GM10248 (cell line): ENCODE data around the gene CYP24A1.

Source experiments
- CTCF ChIA-PET: fragments of 300-600 bp; sonication (Branson Sonifier 250); formaldehyde crosslinking; extraction: SDS; loops from one replicate; lab custom pipeline; 2021; ENCODE audit warnings: antibody characterized with exemption; lab: Yijun Ruan, JAX
- POLR2A ChIA-PET: fragments of 350-650 bp; sonication (Branson Sonifier 250); formaldehyde crosslinking; extraction: SDS; loops from one replicate; lab custom pipeline; 2020; ENCODE audit warnings: antibody characterized with exemption; lab: Yijun Ruan, JAX
- DNase-seq: peaks from one replicate; pipeline ENCODE4 v3.0.0; 2012; ENCODE audit errors: extremely low spot score
- TF ChIP-seq, protein P1 (sequence below): IDR thresholded peaks from 2 replicates; pipeline ENCODE4 v1.5.1; 2012; ENCODE audit warnings: mild to moderate bottlenecking, low read depth; ENCODE audit errors: extremely low read depth, missing control alignments, control extremely low read depth

Gene CYP24A1

DNA sequence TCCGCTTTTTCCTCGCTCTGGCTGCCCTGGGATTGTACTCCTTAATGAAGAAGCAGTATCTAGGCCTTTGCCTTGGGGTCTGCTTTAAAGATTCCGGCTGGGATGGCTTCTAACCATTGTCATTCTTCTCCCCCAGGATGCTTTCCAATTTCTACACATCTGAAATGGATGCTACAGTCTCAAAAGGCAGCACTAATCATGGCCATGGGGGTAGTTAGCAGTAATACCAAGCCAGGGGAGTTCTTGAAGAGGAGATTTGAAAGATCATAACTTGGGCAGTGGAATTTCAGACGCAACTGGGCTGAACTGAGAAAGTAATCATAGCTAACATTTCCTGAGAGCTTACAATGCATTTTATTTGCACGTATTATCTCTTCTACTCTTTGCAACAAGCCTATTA lies 30.7 kb upstream of the CYP24A1 start:
- CTCF ChIA-PET, result interaction anchor here (0.7 to 12.0 kb wide), 6 partner anchors 5 to 123 kb away, joined by 3 to 136 read pairs (median 6); no protein-coding TSS in a partner anchor
- POLR2A ChIA-PET, result no interaction called here
- no peak for DNase-seq
- TF ChIP-seq, protein P1, sequence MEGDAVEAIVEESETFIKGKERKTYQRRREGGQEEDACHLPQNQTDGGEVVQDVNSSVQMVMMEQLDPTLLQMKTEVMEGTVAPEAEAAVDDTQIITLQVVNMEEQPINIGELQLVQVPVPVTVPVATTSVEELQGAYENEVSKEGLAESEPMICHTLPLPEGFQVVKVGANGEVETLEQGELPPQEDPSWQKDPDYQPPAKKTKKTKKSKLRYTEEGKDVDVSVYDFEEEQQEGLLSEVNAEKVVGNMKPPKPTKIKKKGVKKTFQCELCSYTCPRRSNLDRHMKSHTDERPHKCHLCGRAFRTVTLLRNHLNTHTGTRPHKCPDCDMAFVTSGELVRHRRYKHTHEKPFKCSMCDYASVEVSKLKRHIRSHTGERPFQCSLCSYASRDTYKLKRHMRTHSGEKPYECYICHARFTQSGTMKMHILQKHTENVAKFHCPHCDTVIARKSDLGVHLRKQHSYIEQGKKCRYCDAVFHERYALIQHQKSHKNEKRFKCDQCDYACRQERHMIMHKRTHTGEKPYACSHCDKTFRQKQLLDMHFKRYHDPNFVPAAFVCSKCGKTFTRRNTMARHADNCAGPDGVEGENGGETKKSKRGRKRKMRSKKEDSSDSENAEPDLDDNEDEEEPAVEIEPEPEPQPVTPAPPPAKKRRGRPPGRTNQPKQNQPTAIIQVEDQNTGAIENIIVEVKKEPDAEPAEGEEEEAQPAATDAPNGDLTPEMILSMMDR, result no peak

DNA sequence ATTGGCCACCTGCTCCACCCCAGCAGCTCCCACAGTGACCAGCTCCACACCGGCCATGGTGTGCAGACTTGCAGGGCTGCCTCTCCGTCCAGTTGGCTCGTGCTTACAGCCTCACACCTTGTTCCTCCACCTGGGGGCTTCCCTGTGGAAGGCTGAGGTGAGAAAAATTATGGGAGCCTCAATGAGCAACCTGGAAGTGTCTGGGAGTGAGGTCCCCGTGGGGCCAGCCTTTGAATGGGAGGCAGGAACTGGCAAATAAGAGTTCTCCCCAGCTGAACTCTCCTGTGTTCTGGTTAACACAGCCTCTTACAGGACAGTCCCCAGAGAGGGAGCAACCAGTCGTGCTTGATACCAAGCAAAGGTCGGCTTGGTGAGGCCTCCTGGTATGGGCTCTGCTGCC lies 30.3 kb upstream of the CYP24A1 start:
- POLR2A ChIA-PET, result no interaction called here
- CTCF ChIA-PET, result interaction anchor here (0.7 to 12.0 kb wide), 3 partner anchors 16 to 102 kb away, joined by 3 to 136 read pairs (median 3); no protein-coding TSS in a partner anchor
- DNase-seq, result no peak
- TF ChIP-seq, protein P1, result no peak

DNA sequence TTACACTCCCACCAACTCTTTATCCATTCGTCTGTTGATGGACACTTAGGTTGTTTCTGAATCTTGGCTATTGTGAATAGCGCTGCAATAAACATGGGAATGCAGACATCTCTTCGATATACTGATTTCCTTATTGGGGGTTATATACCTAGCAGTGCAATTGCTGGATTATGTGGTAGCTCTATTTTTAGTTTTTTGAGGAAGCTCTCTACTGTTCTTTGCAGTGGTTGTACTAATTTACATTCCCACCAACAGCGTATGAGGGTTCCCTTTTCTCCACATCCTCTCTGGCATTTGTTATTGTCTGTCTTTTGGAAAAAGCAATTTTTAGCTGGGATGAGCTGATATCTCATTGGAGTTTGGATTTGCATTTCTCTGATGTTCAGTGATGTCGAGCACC lies 29.5 kb upstream of the CYP24A1 start:
- ChIA-PET CTCF (interaction anchor here (0.7 to 12.0 kb wide), 2 partner anchors 16 to 98 kb away, joined by 3 to 136 read pairs; no protein-coding TSS in a partner anchor), POLR2A (no interaction called here)
- TF ChIP-seq, protein P1, result no peak
- no peak for DNase-seq

- POLR2A ChIA-PET, result no interaction called here
- CTCF ChIA-PET, result interaction anchor here (1.2 to 12.0 kb wide), 9 partner anchors 9 to 782 kb away, joined by 3 to 136 read pairs (median 18); partner anchors contain the start of gene PFDN4
- DNase-seq, result no peak
- TF ChIP-seq, protein P1, result no peak
Observed at GRCh38 chr20:54201268-54201846, 27.6 kb upstream of the CYP24A1 start.

DNA sequence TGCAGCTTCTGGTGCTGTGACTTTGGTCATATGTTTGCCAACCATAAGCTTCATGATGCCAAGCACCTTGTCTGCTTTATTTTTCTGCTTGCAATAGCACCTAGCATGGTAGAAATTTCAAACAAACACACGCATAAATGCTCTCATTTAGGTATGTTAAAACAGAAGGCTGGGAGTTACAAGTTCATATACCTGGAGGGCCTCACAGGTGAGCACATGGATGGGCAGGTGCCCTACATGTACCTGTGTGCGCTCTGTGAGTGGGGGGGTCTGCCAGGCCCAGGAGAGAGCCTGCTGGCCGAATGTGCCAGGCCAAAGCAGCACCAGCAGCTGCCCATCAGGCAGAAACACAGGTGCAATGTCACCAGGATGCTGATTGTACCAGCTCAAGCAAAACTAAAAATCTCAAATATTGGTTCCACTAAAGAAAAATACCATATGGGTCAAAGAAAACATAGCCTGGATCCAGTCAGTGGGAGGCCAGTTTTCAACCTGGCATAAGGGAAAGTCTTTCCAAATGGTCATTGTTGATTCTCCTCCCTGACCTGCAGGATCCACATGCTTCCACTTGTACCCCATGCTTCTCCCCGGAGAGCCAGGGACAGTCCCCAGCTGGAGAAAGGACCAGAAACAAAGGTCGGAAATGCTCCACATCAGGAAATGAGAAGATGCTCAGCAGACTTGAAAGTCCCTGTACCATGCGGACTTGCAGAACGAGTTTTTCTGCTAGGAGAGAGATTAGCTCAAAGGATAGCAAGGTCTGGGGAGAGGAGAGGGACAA lies 26.9 kb upstream of the CYP24A1 start:
- no peak for DNase-seq
- TF ChIP-seq, protein P1, result no peak
- ChIA-PET POLR2A (no interaction called here), CTCF (interaction anchor here (0.8 to 12.0 kb wide), 25 partner anchors 9 to 1889 kb away, joined by 3 to 136 read pairs (median 4); partner anchors contain the start of gene PFDN4)

- POLR2A ChIA-PET, result no interaction called here
- CTCF ChIA-PET, result interaction anchor here (0.6 to 12.0 kb wide), 32 partner anchors 10 to 1888 kb away, joined by 3 to 136 read pairs (median 4); partner anchors contain the start of gene PFDN4
- TF ChIP-seq, protein P1, result peak; percentile 89
- peak; percentile 57 for DNase-seq
Observed at GRCh38 chr20:54199721-54200176, 26.0 kb upstream of the CYP24A1 start.
